ENCODE measurements around the gene SMPD3. TPM values are rescaled to one million over a fixed set of nuclear protein-coding genes. Genes with fewer than 3 reads are reported as not detected.

The SMPD3 gene
- total RNA-seq, 1 experiment from 2014 or later = 1.4 TPM

DNA sequence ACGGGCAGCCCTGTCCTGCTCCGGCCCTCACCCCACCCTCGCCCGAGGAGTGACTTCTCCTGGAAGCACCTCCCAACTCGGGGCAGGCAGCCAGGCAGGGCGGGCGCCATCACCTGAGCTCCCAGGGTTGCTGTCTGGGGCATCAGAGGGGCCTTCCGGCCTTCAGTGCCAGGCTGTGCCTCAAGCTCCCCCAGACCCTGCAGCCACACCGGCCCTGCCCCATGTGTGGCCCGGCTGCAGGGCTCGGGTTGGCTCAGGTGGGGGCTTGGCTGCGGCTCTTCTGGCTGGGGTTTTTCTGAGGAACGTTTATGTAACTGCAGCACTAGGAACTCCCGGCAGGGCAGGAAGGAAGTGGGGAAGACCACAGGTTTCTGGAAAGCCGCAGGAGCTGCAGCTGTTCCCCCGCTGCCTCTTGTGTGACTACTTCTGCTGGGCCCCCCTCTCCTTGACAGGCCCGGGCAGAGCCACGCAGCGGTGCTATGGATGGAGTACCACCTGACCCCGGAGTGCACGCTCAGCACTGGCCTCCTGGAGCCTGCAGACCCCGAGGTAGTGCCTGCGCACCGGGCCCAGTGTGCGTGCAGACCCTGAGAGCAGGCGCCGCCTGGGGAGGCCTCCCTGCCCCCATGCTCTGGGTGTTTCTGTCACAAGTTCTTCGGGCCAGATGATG is 91.9 kb downstream of the SMPD3 start (continued):
- TF ChIP-seq OVOL2 (CRISPR knock-in tag; IDR thresholded peaks at IDR 0.05; ENCODE audit: borderline replicate concordance) (no peak), FOXP1 (CRISPR knock-in tag; IDR thresholded peaks at IDR 0.05; ENCODE audit: borderline replicate concordance) (no peak), NFE2L1 (CRISPR knock-in tag; IDR thresholded peaks at IDR 0.05) (no peak)
- TF ChIP-seq, protein P1, sequence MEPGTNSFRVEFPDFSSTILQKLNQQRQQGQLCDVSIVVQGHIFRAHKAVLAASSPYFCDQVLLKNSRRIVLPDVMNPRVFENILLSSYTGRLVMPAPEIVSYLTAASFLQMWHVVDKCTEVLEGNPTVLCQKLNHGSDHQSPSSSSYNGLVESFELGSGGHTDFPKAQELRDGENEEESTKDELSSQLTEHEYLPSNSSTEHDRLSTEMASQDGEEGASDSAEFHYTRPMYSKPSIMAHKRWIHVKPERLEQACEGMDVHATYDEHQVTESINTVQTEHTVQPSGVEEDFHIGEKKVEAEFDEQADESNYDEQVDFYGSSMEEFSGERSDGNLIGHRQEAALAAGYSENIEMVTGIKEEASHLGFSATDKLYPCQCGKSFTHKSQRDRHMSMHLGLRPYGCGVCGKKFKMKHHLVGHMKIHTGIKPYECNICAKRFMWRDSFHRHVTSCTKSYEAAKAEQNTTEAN (CRISPR knock-in tag; IDR thresholded peaks at IDR 0.05) = no peak
- TF ChIP-seq, protein P2, sequence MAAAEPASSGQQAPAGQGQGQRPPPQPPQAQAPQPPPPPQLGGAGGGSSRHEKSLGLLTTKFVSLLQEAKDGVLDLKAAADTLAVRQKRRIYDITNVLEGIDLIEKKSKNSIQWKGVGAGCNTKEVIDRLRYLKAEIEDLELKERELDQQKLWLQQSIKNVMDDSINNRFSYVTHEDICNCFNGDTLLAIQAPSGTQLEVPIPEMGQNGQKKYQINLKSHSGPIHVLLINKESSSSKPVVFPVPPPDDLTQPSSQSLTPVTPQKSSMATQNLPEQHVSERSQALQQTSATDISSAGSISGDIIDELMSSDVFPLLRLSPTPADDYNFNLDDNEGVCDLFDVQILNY (CRISPR knock-in tag; IDR thresholded peaks at IDR 0.05) = no peak

DNA sequence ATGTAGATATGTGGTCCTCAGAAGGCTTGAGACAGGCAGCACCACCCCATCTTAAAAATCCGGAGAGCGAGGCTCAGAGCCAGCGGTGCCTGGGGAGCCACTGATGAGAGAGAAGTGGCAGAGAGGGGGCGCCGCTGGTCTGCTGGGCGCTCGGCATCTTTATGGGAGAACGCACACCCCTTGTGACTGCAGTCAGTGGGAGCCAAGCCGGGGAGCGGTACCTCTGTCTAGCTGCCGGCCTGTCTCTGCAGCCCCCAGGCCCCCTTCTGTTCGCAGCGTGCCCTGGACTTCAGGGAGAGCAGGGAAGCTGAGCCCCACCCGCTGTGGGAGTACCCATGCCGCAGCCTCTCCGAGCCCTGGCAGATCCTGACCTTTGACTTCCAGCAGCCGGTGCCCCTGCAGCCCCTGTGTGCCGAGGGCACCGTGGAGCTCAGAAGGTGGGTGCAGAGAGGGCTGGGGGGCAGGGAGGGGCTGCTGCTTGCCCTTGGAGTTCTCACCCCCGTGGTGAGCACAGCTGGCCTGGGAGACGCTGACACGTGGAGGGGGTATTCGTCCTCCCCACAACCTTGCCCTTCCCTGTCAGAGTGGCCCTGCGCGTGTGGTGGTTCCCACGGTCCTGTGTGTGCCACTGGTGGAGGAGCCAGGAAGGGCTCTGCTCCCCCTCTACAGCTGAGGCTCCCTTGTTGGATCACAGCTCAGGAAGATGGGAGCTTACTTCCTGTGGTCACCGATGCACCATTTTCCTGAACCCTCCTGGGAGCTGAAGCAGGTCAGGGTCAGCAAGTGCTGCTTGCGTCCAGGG is 92.7 kb downstream of the SMPD3 start:
- no peak overlapping the region for H3K4me3 Mint-ChIP-seq
- peaks cover 4% of the 10 kb centered on the region for H3K36me3 Mint-ChIP-seq
- ChIA-PET CTCF (interaction anchor here (0.6 to 2.7 kb wide), 9 partner anchors 9 to 509 kb away, joined by 3 to 7 read pairs (median 4); partner anchors contain the start of gene SLC7A6), POLR2A (no interaction called here)
- H3K27me3 Mint-ChIP-seq (ENCODE audit: low read depth) = no peaks in the 10 kb centered on the region
- ATAC-seq = peak; percentile 78
- DNase-seq (ENCODE audit: low spot score) = peak; percentile 61
- TF ChIP-seq GABPB1 (CRISPR knock-in tag; IDR thresholded peaks at IDR 0.05) = no peak
- TF ChIP-seq, protein P3, sequence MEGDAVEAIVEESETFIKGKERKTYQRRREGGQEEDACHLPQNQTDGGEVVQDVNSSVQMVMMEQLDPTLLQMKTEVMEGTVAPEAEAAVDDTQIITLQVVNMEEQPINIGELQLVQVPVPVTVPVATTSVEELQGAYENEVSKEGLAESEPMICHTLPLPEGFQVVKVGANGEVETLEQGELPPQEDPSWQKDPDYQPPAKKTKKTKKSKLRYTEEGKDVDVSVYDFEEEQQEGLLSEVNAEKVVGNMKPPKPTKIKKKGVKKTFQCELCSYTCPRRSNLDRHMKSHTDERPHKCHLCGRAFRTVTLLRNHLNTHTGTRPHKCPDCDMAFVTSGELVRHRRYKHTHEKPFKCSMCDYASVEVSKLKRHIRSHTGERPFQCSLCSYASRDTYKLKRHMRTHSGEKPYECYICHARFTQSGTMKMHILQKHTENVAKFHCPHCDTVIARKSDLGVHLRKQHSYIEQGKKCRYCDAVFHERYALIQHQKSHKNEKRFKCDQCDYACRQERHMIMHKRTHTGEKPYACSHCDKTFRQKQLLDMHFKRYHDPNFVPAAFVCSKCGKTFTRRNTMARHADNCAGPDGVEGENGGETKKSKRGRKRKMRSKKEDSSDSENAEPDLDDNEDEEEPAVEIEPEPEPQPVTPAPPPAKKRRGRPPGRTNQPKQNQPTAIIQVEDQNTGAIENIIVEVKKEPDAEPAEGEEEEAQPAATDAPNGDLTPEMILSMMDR (IDR thresholded peaks at IDR 0.05) = 0 out of 2 replicates have a peak, but pooled peaks have one; percentile 23
- H3K4me1 Mint-ChIP-seq = no peaks in the 10 kb centered on the region
- no peaks in the 10 kb centered on the region for H3K9me3 Mint-ChIP-seq
- H3K27ac Mint-ChIP-seq = no peak overlapping the region

GRCh38 chr16:68354816-68355215 is 93.5 kb downstream of the SMPD3 start:
- ChIA-PET CTCF (interaction anchor here (1.0 to 2.7 kb wide), 3 partner anchors 10 to 27 kb away, joined by 3 to 7 read pairs (median 6); no protein-coding TSS in a partner anchor), POLR2A (no interaction called here)
- ATAC-seq (no peak), DNase-seq (ENCODE audit: low spot score) (no peak)
- Mint-ChIP-seq H3K27ac (no peak overlapping the region), H3K4me3 (no peak overlapping the region), H3K9me3 (no peaks in the 10 kb centered on the region), H3K4me1 (no peaks in the 10 kb centered on the region), H3K27me3 (ENCODE audit: low read depth) (no peaks in the 10 kb centered on the region), H3K36me3 (peaks cover 8% of the 10 kb centered on the region)
- TF ChIP-seq NR3C1 (CRISPR knock-in tag; conservative IDR thresholded peaks at IDR 0.05; ENCODE audit: low read depth) (no peak), MXD4 (CRISPR knock-in tag; IDR thresholded peaks at IDR 0.05; ENCODE audit: borderline replicate concordance) (no peak), KAT7 (CRISPR knock-in tag; IDR thresholded peaks at IDR 0.05; ENCODE audit: borderline replicate concordance) (no peak), CREB1 (CRISPR knock-in tag; IDR thresholded peaks at IDR 0.05) (no peak), FOXJ3 (CRISPR knock-in tag; IDR thresholded peaks at IDR 0.05; ENCODE audit: borderline replicate concordance) (no peak), ZNF138 (CRISPR knock-in tag; conservative IDR thresholded peaks at IDR 0.05) (no peak), GRHL2 (CRISPR knock-in tag; IDR thresholded peaks at IDR 0.05; ENCODE audit: insufficient replicate concordance, severe bottlenecking) (no peak), FOXK1 (CRISPR knock-in tag; IDR thresholded peaks at IDR 0.05) (no peak)

DNA sequence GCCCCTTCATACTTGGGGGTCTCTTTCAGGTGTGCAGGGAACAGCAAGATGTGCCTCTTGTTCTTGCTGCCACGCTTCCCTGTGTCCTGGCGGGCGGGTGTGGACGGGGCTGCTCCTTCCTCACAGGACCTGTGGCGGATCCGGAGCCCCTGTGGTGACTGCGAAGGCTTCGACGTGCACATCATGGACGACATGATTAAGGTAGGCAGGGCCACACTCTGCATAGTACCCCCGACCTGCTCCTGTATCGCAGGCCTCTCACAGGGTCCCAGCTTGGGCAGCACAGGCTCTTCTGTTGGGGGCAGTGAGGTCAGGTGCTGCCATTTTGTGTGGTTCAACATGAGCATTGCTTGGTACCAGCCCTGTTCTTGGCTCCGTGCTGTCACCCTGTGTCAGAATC is 94.9 kb downstream of the SMPD3 start:
- H3K4me1 Mint-ChIP-seq = no peaks in the 10 kb centered on the region
- no peak for ATAC-seq
- H3K27ac Mint-ChIP-seq = no peak overlapping the region
- H3K27me3 Mint-ChIP-seq (ENCODE audit: low read depth) = no peaks in the 10 kb centered on the region
- CTCF ChIA-PET = no interaction called here
- H3K36me3 Mint-ChIP-seq = peaks cover 18% of the 10 kb centered on the region
- DNase-seq (ENCODE audit: low spot score) = no peak
- POLR2A ChIA-PET = no interaction called here
- no peaks in the 10 kb centered on the region for H3K9me3 Mint-ChIP-seq
- no peak overlapping the region for H3K4me3 Mint-ChIP-seq
- TF ChIP-seq PRDM15 (CRISPR knock-in tag; IDR thresholded peaks at IDR 0.05) (no peak), MXD4 (CRISPR knock-in tag; IDR thresholded peaks at IDR 0.05; ENCODE audit: borderline replicate concordance) (no peak), ATF3 (CRISPR knock-in tag; conservative IDR thresholded peaks at IDR 0.05) (no peak), FOXK1 (CRISPR knock-in tag; IDR thresholded peaks at IDR 0.05) (no peak), TEAD4 (CRISPR knock-in tag; IDR thresholded peaks at IDR 0.05) (no peak)

All from WTC11 (cell line).